Kidney tubule cell (primary cell): ENCODE data around the gene ARAP2.

Source experiments
- DNase-seq: peaks from one replicate; pipeline ENCODE4 v3.0.0-alpha.2; 2018; ENCODE audit warnings: low spot score

ARAP2 gene, protein sequence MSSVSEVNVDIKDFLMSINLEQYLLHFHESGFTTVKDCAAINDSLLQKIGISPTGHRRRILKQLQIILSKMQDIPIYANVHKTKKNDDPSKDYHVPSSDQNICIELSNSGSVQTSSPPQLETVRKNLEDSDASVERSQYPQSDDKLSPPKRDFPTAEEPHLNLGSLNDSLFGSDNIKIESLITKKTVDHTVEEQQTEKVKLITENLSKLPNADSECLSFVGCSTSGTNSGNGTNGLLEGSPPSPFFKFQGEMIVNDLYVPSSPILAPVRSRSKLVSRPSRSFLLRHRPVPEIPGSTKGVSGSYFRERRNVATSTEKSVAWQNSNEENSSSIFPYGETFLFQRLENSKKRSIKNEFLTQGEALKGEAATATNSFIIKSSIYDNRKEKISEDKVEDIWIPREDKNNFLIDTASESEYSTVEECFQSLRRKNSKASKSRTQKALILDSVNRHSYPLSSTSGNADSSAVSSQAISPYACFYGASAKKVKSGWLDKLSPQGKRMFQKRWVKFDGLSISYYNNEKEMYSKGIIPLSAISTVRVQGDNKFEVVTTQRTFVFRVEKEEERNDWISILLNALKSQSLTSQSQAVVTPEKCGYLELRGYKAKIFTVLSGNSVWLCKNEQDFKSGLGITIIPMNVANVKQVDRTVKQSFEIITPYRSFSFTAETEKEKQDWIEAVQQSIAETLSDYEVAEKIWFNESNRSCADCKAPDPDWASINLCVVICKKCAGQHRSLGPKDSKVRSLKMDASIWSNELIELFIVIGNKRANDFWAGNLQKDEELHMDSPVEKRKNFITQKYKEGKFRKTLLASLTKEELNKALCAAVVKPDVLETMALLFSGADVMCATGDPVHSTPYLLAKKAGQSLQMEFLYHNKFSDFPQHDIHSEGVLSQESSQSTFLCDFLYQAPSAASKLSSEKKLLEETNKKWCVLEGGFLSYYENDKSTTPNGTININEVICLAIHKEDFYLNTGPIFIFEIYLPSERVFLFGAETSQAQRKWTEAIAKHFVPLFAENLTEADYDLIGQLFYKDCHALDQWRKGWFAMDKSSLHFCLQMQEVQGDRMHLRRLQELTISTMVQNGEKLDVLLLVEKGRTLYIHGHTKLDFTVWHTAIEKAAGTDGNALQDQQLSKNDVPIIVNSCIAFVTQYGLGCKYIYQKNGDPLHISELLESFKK (N-terminal part only)

DNA sequence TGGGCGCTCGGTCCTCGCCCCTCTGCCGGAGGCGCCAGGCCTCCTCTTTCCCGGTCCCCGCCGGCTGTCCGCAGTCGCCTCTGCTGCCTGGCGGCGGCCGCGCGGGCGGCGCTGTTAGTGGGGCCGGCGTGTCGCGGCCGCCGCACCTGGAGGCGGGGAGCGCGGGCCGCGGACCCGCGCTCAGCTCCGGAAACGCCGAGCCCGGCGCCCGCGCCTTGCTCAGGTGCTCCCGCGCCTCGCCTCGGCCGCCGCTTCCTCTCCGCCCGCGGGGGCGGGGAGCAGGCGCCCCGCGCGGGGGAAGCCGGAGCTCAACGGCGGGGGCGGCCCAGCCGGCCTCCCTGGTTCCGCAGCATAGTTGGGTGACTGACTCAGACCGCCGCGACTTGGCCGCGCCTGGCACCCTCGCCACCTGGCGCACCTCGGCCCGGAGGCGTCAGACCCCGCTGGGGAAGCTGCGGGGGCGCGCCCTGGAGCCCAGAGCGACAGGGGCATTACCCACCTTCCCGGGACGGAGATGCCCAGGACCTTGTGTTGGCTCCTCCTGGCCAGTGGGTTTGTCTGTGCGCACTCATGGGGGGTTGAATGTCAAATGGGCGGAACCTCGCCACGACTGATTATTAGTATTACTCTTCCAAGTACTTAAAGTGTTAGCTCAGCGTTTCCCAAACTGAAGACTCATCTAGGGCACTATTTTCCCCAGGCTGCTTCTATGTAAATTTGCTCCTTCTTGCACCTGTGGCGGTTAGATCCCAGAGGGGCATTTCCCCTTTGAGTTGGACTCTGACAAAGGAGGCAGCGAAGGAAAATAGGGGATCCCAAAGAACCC is at the start of gene ARAP2:
TSS of gene ARAP2 (minus strand) at position 258 of the 826 bp plus-strand sequence. CDS start 15,028 bp downstream, outside the sequence.
- peak; percentile 88 for DNase-seq

DNA sequence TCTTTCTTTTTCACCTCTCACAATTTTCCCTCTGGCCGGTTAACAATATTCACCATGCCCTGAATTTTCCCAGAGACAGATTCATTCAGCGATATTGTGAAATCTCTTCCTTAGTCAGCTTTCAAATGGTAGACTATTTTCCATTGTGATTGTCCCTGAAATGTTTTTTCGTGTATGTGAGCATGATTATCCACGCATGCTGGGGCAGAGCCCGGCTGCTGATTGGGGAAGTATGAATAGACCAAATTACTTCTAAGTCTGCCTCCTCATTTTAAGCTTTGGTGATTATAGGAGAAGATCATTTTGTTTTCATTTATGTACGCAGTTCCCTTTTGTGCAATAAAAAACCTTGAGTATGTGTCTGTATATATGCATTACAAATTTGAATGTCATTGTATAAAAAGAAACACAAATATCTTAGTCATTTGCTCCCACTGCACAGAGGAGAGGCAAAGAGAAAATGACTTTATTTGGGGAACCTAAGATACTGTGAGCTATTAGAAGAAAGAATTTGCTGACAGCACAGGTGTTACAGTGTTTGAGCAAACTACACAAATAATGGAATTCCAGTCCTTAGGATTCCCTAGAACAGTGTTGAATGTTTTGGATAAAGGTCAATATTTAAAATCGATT is 48.4 kb upstream of the ARAP2 start:
- DNase-seq = no peak

DNA sequence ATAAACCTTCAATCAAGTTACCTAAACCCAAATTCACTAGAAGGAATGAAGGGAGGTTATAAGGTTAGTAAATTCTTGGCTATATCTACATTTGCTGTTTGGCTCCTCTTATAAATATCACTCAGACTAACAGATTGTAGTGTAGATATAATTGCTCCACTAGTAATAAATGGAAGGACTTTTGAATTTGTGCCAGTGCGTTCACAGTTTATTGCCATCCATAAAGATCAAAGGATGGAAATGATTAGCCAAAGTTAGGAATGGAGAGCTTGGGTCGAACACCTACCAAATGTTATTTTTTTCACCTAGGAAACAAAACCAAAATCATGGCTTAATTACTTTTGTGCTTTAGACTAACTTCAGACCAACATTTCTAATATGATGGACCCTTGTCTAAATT is 46.3 kb upstream of the ARAP2 start:
- no peak for DNase-seq

DNA sequence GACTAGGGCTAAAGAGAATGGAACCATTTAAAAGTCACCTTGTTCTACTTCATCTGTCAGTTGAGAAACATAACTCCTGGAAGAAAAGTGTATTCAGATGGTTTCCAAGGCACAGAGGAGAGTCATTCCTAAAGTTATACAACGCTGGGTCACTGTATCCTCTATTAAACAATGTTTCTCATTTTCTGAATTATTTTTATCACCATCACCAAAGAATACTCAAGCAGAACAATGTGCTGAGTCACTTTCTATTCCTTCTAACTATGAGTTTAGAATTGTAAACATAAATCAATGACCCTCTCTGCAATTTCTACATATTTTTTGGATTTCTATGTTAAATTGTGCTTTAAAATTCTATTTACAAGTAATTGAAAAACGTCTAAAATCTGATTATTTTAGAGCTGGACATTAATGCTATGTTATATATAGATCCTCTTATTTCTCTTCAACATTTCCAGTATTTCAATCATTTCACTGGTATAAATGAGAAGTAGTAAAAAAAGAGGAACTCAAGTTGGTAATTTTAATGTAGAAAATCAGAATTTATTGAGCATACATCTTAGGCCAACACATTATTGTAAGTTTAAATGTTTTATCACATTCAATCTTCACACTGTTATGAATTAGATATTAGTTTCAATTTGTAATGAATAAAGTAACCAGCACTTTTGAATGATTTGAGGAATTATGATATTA is 44.6 kb upstream of the ARAP2 start:
- peak; percentile 33 for DNase-seq

DNA sequence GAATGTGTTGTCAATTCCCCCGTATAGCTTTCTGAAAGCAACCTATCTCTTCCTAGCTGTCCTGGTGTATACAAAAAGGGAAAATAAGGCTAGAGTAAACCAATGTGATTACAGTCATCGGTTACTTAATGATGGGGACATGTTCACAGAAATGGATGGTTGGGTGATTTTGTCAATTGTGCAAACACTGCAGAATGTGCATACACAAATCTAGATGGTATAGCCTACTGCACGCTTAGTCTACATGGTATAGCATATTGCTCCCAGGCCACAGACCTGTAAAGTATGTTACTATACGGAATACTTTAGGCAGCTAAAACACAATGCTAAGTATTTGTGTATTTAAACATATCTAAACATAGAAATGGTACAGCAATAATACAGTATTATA is 42.2 kb upstream of the ARAP2 start:
- no peak for DNase-seq

DNA sequence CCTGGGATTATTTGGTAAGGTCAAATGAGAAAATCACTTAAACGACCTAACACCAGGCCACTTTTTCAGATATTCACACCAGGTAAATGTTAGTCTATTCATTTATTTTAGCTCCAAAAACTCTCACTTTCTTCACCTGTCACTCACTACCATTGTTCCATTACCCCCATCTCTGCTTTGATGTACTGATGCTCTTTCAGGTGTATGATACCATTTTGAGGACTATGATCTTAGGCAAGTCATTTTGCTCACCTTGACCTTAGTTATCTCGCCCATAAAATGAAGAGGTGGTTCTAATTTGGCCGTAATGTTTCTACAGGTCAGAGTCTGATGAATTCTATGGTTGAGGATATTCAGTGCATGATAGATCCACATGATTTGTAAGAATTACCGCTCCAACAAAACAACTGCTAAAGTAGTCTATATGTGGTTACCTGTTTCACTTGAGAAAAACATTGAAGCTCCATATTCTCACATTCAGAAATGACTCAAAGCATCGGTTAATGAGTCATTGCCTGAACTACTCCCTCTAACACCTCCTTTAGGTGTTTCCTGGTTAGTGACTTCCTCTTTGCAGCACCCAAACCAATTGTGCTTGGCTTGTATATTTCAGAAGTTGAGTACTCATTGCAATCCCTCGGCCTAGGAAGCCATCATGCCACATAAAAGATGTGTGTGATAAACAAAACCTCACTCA is 41.6 kb upstream of the ARAP2 start:
- DNase-seq = peak; percentile 79

DNA sequence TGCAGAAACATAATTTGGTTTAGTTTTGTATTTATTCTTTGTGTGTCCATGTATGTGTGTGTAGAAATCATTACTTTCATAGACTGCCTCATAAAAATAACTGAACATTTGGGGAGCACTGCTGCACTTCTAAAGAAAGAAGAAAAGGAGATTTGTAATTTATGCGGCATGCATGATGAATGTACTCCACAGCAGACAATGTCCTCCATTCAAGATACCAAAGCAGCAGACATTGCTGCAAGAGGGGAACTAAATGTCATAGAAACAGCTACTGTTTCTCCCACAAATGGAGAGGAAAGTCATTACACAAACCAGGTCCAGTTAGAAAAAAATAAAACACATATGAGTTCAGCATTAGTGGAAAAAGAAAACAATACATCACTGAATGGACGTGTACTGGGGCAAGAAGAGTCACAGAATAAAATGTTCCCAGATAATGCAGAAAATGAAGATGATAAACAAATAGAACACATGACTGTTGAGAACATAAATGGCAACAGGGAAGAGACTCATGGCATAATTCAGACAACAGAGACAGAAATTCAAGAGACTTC is 39.7 kb upstream of the ARAP2 start:
- no peak for DNase-seq

DNA sequence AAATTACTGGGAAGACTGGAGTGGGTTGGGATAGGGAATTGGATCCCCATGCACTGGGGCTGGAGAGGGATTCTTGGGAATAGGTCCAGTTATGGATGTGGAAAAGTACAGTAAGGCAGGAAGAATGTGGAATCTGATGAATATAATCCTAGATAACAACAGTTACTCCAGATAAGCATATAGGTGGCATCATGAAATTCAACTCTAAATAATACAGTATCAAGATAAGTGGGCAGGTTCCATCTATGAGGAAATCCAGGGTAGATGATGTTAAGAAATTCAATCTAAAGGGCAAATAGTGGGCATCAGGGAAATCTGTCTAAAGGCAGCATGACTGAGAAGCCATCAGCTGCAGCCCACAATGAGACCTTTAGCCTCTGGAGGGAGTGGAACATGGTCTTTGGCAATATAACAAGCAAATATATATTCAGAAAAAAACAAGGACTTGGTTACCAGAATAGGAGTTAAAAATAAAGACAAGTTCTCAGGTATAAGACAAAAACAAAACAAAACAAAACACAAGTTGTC is 38.3 kb upstream of the ARAP2 start:
- DNase-seq = no peak

DNA sequence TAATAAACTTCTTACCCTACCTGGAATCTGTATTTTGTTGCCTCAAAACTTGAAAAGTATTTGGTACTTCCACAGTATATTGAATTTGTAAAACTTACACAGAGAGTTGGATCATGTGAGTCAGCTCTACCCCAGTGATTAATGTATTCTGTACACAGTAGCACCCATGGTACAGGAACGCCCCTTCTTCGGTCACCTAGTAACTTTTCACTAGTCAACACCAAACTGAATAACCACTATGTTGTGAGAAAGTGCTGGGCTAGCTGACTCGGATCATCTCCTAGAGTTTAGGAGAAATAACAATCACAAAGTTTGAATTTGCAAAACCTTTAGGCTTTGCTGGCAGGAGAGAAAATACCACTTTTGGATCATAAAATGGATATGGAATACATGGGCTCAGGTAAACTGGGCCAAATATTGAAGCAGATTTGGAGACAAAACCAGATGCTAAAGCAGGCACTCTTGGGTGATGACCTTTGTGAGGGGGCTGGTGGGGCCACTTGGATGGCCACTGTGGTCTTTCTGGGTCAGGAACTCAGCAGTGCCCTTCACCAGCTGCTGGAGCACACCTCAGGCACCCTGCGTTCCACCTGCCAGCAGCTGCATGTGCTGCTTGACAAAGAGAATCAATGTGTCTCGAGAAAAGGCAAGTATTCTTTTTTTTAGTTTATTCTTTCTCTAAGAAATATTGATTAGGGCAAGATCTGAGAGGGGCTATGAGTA is 37.2 kb upstream of the ARAP2 start, which contains the start of gene DTHD1:
TSS of gene DTHD1 (plus strand) at position 233 of the 723 bp plus-strand sequence. CDS start at position 376, 143 bp downstream.
- DNase-seq = peak; percentile 68

DNA sequence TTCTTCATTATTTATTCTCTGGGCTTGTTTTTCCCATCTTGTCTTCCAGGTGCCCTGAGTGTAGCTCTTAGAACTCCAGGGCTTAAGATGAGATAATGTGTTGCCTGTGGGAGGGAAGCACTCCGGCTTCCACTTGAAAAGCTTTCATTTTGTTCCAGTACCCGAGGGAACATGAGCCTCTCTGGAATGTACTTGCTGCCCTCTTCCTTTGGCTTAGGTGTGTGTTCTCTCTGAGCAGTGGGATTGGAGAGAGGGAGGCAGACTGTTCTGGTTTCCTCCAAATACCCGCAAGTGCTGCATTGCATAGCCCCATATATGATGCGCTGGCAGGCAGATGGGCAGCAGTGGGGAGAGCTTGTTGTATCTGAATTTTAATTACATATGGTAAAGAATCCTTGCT is 36.2 kb upstream of the ARAP2 start:
- DNase-seq = peak; percentile 4

DNA sequence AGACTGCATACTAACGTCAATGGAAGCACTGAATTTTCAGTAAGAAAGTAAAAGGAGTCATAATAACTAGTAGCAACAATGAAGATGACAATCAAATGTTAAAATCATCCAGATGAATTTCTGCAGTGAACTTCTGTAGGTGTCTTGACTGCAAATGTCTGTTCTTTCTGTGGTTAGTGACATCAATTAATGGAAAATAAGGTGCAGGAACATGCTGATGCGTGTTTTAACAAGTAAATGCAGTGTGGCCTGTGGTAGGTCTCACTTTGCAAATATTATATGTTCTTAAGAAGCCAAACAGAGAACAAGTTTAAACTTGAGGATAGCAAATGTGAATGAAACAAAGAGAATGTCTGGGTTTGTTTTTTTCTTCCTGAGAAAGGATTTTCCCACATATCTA is 34.5 kb upstream of the ARAP2 start:
- DNase-seq = no peak

DNA sequence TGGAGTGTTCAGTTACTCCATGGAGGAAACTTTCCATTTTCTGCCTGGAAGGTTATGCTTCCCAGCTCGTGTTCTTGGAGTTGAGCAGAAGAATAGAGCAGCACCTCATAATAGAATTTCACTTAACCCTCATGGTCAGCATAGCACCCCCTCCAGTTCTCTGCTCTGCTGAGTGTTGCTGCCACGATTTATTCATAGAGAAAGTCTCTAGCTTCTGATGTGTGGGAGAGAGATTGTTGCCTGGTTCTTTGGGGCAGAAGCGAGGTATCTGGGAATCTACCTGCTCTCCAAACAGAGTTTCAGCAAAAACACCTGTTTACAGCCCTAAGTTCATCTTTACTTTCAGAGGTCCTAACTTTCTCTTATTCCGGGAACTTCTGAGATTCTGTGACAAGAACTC is 33.2 kb upstream of the ARAP2 start:
- no peak for DNase-seq

DNA sequence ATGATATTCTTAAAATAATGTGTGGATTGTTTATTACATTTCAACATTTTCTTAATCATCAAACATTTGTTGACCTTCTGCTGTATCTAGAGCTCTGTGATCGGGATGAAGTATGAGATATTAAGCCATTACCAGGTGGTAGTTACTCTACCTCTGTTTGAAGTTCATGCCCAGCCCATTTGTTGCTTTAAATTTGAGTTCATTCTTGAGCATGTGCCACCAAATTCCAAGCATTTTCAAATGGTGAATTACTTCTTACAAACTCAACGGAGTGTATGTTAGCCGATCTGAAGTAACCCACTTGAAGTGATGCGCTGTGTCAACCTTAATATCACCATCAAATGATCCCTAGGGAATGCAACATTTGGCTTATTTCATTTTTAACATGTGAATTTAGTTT is 29.8 kb upstream of the ARAP2 start:
- peak; percentile 58 for DNase-seq

DNA sequence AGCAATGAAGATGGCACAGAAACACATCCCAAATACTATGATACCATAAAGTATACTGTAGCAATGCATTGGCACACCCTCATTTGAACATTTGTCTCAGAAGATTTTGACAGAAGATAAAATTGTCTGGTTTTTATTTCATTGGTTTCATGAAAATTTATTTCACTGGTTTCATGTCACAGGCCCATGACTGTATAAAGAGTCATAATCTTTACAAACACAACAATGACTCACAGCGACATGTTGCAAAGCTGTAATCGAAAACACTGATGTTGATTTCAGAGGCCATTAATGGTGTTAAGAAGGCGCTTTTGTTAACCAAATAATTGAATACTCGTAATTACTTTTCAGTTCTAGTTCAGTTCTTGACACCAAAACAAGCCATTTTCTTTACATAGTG is 29.0 kb upstream of the ARAP2 start:
- peak; percentile 2 for DNase-seq

DNA sequence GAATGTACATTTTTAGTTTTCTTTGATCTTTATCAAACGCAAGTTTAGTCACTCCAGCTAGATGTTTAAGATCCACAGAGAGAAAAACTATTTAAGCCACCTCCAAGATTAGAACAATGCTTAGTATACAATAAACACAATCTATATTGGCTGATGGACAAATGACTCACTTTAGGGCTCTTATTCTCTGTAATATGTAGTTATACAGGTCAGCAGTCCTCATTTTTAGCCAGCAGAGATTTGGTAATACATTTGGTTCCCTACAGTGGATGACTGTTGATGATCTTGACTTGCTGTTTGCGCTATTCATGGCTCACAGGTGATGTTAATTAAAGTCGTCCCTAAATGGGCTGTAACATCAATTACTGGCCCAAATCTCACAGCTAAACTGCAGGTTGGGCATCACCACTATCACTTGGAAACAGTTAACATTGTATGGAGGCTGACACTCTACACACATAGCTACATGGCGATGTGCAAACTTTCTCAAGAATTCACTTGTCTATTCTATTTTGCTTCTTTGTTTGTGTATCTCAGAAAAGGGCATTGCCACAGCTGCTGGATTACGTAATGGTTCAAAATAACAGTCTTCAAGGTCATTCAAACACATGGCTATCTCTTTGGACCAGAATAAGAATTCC is 25.3 kb upstream of the ARAP2 start:
- DNase-seq = no peak

DNA sequence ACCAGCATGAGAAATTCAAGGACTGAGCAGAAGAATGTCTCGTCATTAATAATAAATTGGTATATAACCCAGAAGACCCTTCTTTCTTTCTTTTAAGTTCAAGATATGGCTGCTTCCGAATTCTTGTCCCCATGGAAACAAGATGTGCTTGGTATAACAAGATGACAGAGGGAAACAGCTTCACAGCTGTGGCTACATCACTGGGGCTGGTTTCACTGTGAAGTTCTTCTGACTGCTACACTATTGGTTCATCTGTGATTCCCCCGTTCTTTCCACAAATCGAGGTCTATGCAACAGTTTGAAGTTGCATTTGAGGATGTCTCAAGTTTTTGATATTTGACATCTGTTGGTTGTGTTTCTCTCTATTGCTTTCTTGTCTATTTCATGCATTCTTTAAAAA is 24.8 kb upstream of the ARAP2 start:
- no peak for DNase-seq

DNA sequence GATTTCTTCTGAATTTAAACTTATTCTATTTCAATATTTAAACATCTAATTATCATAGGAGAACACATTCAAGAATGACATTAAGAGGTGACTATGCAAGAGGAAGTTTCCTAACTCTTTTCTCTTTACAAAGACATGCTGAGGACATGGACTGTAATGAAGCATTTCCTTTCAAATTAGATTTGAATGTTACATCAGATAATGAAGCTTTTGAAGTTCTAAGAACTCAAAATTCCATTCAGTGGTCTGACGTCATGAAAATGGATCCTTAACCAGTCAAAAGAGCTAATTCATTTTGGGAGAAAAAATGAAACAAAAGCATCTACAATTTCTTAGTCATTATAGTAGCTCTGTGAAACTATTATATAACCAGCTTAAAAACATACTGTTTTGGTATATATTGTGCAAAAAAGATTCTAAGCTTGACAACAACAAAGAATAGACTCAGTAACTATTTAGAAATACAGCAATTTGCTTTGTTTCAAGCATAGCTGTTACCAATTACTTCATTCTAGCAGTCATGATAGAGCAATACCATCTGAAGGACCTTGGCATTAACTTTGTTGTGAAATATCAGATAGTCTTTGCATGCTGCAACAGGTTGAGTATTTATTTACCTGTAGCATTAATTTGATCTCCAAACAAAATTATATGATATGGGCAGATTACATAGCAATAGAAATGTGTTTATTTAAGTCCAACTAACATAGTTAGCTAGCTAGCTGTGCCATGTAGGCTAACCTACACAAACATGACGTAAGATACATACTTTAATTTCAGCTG is 23.4 kb upstream of the ARAP2 start:
- no peak for DNase-seq
